Measurements from ENCODE around the gene LHPP.

DNA sequence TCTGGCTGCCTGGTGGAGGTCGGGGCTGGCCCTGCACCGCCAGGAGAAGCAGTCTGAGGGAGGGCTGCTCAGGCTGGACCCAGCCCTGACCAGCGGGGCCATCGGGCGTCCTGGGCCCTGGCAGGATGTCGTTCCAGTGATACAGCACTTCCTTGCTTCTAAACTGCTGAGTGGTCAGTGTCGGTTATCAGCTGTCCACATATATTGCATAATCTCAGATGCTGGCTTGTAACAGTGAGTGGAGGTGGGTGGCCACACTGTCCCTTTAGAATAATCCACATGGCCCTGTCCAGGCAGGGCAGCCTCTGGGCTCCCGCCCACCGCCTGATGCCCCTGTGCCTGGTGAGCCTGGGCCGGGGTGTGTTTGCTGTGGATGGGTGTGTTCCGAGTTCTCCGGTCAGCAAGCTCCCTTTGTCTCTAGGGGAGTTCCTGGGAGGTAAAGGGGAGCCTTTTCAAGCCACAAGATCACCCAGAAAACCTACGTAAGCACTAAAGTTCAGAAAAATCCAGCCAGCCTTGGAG is 86.1 kb downstream of the LHPP start:
- TF ChIP-seq EZH2phosphoT487 (IDR thresholded peaks at IDR 0.05; ENCODE audit: insufficient read depth, low read depth) (no peak), EZH2 (IDR thresholded peaks at IDR 0.05; ENCODE audit: insufficient read depth, poor library complexity, severe bottlenecking) (no peak)

Measured in GM23248 (cell line).